PC-3 (cell line): ENCODE results near the gene RPL37A. TPM values are rescaled to one million over a fixed set of nuclear protein-coding genes. Genes with fewer than 3 reads are reported as not detected.

Experiments
- ATAC-seq: fragments of 200-7000 bp; cut with Tn5 transposase; 2 replicates; pipeline ENCODE4 v1.9.1; 2020; ENCODE audit warnings: mild to moderate bottlenecking, moderate library complexity
- BruUV-seq: library from RNA; stranded (reverse); fragments of 400-500 nt; replicated peaks from 2 replicates; lab custom pipeline; 2021; lab: Mats Ljungman, UMichigan
- CTCF ChIA-PET: fragments of 300-600 bp; sonication (Branson Sonifier 250); formaldehyde crosslinking; loops from one replicate; lab custom pipeline; 2022; ENCODE audit warnings: antibody characterized with exemption; lab: Charles Lee
- POLR2A ChIA-PET: fragments of 300-600 bp; sonication (Branson Sonifier 250); formaldehyde crosslinking; loops from one replicate; lab custom pipeline; 2022; ENCODE audit warnings: antibody characterized with exemption; ENCODE audit not compliant: unreplicated experiment; lab: Charles Lee
- DNase-seq: peaks from one replicate; pipeline ENCODE4 v3.0.0-alpha.2; 2015
- H2AFZ ChIP-seq: fragments of 300-600 bp; sonication (generic); 2 replicates; pipeline ENCODE4 v1.6.0; 2016; ENCODE audit warnings: antibody characterized with exemption, low read length
- H3F3A ChIP-seq: fragments of 300-600 bp; sonication (generic); one replicate; pipeline ENCODE4 v1.6.0; 2017; ENCODE audit warnings: antibody characterized with exemption, low read length, control low read depth, mild to moderate bottlenecking; ENCODE audit not compliant: unreplicated experiment
- H3K27ac ChIP-seq: fragments of 300-600 bp; sonication (generic); 2 replicates; pipeline ENCODE4 v1.5.1; 2016; ENCODE audit warnings: mild to moderate bottlenecking, low read length
- H3K27me3 ChIP-seq: fragments of 300-600 bp; sonication (generic); 2 replicates; pipeline ENCODE4 v1.6.1; 2016; ENCODE audit warnings: low read length, mixed read lengths
- H3K36me3 ChIP-seq: fragments of 300-600 bp; sonication (generic); 2 replicates; pipeline ENCODE4 v1.6.1; 2016; ENCODE audit warnings: low read depth, mixed run types, low read length, mixed read lengths
- H3K4me1 ChIP-seq: fragments of 300-600 bp; sonication (generic); 2 replicates; pipeline ENCODE4 v1.5.1; 2016; ENCODE audit warnings: low read length; ENCODE audit not compliant: insufficient read depth
- H3K4me2 ChIP-seq: fragments of 300-600 bp; sonication (generic); 2 replicates; pipeline ENCODE4 v1.6.0; 2016; ENCODE audit warnings: low read length
- H3K4me3 ChIP-seq: fragments of 300-600 bp; sonication (generic); 2 replicates; pipeline ENCODE4 v1.5.1; 2016; ENCODE audit warnings: mild to moderate bottlenecking, low read length, mixed read lengths
- H3K79me2 ChIP-seq: fragments of 300-600 bp; sonication (generic); 2 replicates; pipeline ENCODE4 v1.6.1; 2017; ENCODE audit warnings: low read length, mixed read lengths
- H3K9ac ChIP-seq: fragments of 300-600 bp; sonication (generic); 2 replicates; pipeline ENCODE4 v1.6.0; 2016; ENCODE audit warnings: mild to moderate bottlenecking, low read length
- H3K9me2 ChIP-seq: fragments of 300-600 bp; sonication (generic); replicated peaks from 2 replicates; pipeline ENCODE4 v1.6.1; 2016; ENCODE audit warnings: mixed run types, low read length, mixed read lengths
- H3K9me3 ChIP-seq: fragments of 300-600 bp; sonication (generic); 2 replicates; pipeline ENCODE4 v1.6.1; 2016; ENCODE audit warnings: low read length, mixed read lengths
- H4K20me1 ChIP-seq: fragments of 300-600 bp; sonication (generic); 2 replicates; pipeline ENCODE4 v1.6.1; 2016; ENCODE audit warnings: low read length, mixed read lengths
- EZH2 ChIP-seq: fragments of 300-600 bp; sonication (generic); IDR thresholded peaks from one replicate; pipeline ENCODE4 v1.6.1; 2017; ENCODE audit warnings: antibody characterized with exemption, mild to moderate bottlenecking, low read length; ENCODE audit not compliant: unreplicated experiment
- EZH2phosphoT487 ChIP-seq: fragments of 300-600 bp; sonication (generic); IDR thresholded peaks from 2 replicates; pipeline ENCODE4 v1.6.1; 2018; ENCODE audit warnings: mild to moderate bottlenecking, antibody characterized with exemption, low read length, borderline replicate concordance
- intact Hi-C: fragments of 100-400 bp; cut with micrococcal nuclease; formaldehyde crosslinking; loops from 2 replicates; pipeline ENCODE4 v1.9.0; 2023
- total RNA-seq: library from RNA; depleted of rRNA; stranded (reverse); fragments of >200 nt; gene quantifications from 2 replicates; pipeline ENCODE4 v1.2.3, GENCODE V29; 2014
- TF ChIP-seq, protein P1 (sequence below): fragments of 300-600 bp; sonication (generic); conservative IDR thresholded peaks from 2 replicates; pipeline ENCODE4 v1.5.1; 2017; ENCODE audit warnings: antibody characterized with exemption, low read depth, mild to moderate bottlenecking, low read length

RPL37A gene
- total RNA-seq, 1 experiment from 2014 or later: 2,472 TPM

DNA sequence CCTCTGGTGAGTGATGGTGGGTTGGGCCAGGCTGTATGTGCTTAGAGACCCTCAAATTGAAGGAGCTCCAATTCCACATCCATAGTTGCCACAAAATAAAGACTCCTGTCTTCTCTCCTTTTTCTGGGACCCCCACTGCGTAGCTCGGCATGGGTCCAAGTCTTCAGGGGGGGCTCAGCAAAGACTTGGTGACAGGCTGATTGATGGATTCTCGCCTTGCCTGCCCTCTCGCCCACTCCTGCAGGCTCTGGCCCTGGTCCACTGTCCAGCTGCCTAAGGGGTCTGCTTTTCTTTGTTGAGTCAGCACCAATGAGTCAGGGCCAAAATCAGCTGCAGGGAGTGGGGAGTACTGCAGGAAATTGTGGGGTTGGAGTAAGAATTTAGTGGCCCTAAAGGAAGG is 21.5 kb downstream of the RPL37A start:
- Histone ChIP-seq H3K4me3 (no peak overlapping the region), H3F3A (no peaks in the 10 kb centered on the region), H3K79me2 (no peaks in the 10 kb centered on the region), H3K9me2 (no peaks in the 10 kb centered on the region), H3K4me1 (no peaks in the 10 kb centered on the region), H3K9ac (no peak overlapping the region), H3K9me3 (no peaks in the 10 kb centered on the region), H4K20me1 (no peaks in the 10 kb centered on the region), H3K27me3 (no peaks in the 10 kb centered on the region), H2AFZ (no peak overlapping the region), H3K4me2 (no peak overlapping the region), H3K27ac (no peak overlapping the region), H3K36me3 (no peaks in the 10 kb centered on the region)
- ChIA-PET CTCF (interaction anchor here (0.8 kb wide), 1 partner anchor 149 kb away, joined by 3 read pairs; no protein-coding TSS in a partner anchor), POLR2A (no interaction called here)
- no TSS peak for BruUV-seq
- DNase-seq: no peak
- TF ChIP-seq EZH2phosphoT487: no peak
- TF ChIP-seq, protein P1, sequence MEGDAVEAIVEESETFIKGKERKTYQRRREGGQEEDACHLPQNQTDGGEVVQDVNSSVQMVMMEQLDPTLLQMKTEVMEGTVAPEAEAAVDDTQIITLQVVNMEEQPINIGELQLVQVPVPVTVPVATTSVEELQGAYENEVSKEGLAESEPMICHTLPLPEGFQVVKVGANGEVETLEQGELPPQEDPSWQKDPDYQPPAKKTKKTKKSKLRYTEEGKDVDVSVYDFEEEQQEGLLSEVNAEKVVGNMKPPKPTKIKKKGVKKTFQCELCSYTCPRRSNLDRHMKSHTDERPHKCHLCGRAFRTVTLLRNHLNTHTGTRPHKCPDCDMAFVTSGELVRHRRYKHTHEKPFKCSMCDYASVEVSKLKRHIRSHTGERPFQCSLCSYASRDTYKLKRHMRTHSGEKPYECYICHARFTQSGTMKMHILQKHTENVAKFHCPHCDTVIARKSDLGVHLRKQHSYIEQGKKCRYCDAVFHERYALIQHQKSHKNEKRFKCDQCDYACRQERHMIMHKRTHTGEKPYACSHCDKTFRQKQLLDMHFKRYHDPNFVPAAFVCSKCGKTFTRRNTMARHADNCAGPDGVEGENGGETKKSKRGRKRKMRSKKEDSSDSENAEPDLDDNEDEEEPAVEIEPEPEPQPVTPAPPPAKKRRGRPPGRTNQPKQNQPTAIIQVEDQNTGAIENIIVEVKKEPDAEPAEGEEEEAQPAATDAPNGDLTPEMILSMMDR: no peak
- TF ChIP-seq EZH2: no peak
- intact Hi-C loops: no loop called here
- ATAC-seq: no peak

DNA sequence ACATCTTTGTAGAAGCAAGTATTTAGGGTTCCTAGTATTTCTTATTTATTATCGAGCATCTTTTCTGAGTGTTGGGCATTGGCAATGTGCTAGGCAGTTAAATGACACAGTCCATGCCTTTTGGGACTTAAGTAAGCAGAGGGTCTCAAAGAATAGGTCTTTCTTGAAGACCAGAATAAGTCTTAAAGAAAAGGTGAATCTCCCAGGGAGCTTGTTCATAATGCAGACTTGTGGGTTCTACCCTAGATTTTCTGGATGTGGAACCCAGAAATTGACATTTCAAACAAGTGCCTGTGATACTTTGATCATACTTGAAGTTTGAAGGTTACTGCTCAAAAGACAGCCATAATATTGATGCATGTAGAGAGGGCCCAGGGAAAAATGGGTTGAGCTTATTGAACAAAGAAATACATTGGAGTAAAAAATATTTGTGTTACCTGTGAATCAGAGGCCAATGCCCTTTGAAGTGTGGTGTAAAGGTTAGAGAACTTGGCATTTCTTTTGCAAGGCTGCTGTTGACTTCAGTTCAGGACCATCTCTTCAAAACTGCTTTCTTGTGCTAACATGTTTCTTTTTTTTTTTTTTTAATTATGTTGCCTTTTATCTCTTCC is 24.4 kb downstream of the RPL37A start:
- Histone ChIP-seq H3K36me3 (no peaks in the 10 kb centered on the region), H4K20me1 (no peaks in the 10 kb centered on the region), H3F3A (no peaks in the 10 kb centered on the region), H3K9me2 (no peaks in the 10 kb centered on the region), H3K27me3 (no peaks in the 10 kb centered on the region), H3K4me2 (no peak overlapping the region), H3K27ac (no peak overlapping the region), H3K4me1 (no peaks in the 10 kb centered on the region), H3K9ac (no peak overlapping the region), H2AFZ (no peak overlapping the region), H3K4me3 (no peak overlapping the region), H3K9me3 (no peaks in the 10 kb centered on the region), H3K79me2 (no peaks in the 10 kb centered on the region)
- ATAC-seq: no peak
- ChIA-PET CTCF (no interaction called here), POLR2A (no interaction called here)
- DNase-seq: no peak
- TF ChIP-seq EZH2phosphoT487 (no peak), EZH2 (no peak)
- TF ChIP-seq, protein P1: no peak
- intact Hi-C loops: no loop called here
- BruUV-seq: no TSS peak

DNA sequence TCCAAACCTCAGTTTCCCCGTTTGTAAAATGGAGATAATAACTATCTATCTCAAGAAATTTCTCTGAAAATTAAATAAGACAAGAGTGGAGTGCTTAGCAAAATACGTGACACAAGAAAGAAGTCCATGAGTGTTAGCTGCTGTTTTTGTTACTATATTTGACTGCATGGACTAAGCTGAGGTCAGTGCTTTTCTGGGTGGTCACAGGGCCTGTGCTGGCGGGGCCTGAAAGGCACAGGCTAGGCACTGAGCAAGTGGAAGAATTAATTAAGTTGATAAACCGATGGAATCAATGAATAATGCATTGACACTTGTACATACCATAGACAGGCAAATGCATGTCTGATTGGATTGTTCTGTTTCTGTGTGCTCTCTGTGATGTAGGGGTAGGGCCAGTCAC is 27.3 kb downstream of the RPL37A start:
- Histone ChIP-seq H3K4me1 (no peaks in the 10 kb centered on the region), H3K9me2 (no peaks in the 10 kb centered on the region), H3K36me3 (no peaks in the 10 kb centered on the region), H3F3A (no peaks in the 10 kb centered on the region), H3K4me3 (no peak overlapping the region), H3K9me3 (no peaks in the 10 kb centered on the region), H3K27ac (no peak overlapping the region), H4K20me1 (no peaks in the 10 kb centered on the region), H3K9ac (no peak overlapping the region), H3K4me2 (no peak overlapping the region), H2AFZ (no peak overlapping the region), H3K79me2 (no peaks in the 10 kb centered on the region), H3K27me3 (no peaks in the 10 kb centered on the region)
- ChIA-PET CTCF (no interaction called here), POLR2A (no interaction called here)
- intact Hi-C loops: no loop called here
- no peak for ATAC-seq
- no peak for DNase-seq
- TF ChIP-seq EZH2: no peak
- TF ChIP-seq, protein P1: no peak
- no peak for TF ChIP-seq EZH2phosphoT487
- BruUV-seq: no TSS peak
